WTC11 (cell line): Measurements from ENCODE around the gene OR56A3. TPM values are rescaled to one million over a fixed set of nuclear protein-coding genes. Genes with fewer than 3 reads are reported as not detected.

ENCODE experiments used
- ATAC-seq: fragments of 200-7000 bp; cut with Tn5 transposase; 2 replicates; pipeline ENCODE4 v1.10.0; 2021; ENCODE audit warnings: mild to moderate bottlenecking, moderate library complexity
- CTCF ChIA-PET: fragments of 300-600 bp; sonication (Branson Sonifier 250); formaldehyde crosslinking; loops from one replicate; lab custom pipeline; 2021; ENCODE audit warnings: antibody characterized with exemption; lab: Charles Lee
- POLR2A ChIA-PET: fragments of 350-600 bp; sonication (Branson Sonifier 250); formaldehyde crosslinking; loops from one replicate; lab custom pipeline; 2021; ENCODE audit warnings: antibody characterized with exemption; lab: Charles Lee
- DNase-seq: peaks from one replicate; pipeline ENCODE4 v3.0.0; 2021; ENCODE audit warnings: low spot score
- H3K27ac Mint-ChIP-seq: 2 replicates; pipeline ENCODE4 v1.8.0; 2021; ENCODE audit warnings: mixed read lengths
- H3K27me3 Mint-ChIP-seq: 2 replicates; pipeline ENCODE4 v1.8.0; 2021; ENCODE audit warnings: low read depth, mild to moderate bottlenecking, moderate library complexity, mixed read lengths
- H3K36me3 Mint-ChIP-seq: 2 replicates; pipeline ENCODE4 v1.8.0; 2021; ENCODE audit warnings: mixed read lengths
- H3K4me1 Mint-ChIP-seq: 2 replicates; pipeline ENCODE4 v1.8.0; 2022; ENCODE audit warnings: mixed read lengths
- H3K4me3 Mint-ChIP-seq: 2 replicates; pipeline ENCODE4 v1.8.0; 2021; ENCODE audit warnings: mild to moderate bottlenecking, moderate library complexity, mixed read lengths
- H3K9me3 Mint-ChIP-seq: 2 replicates; pipeline ENCODE4 v1.8.0; 2021; ENCODE audit warnings: mixed read lengths
- E2F4 ChIP-seq: sonication (generic); formaldehyde crosslinking; IDR thresholded peaks from 2 replicates; pipeline ENCODE4 v1.8.1; 2022; ENCODE audit warnings: low read depth, mild to moderate bottlenecking, moderate library complexity, missing genetic modification reagents, borderline replicate concordance
- ELF4 ChIP-seq: sonication (generic); formaldehyde crosslinking; IDR thresholded peaks from 2 replicates; pipeline ENCODE4 v1.8.1; 2022; ENCODE audit warnings: low read depth, mild to moderate bottlenecking, moderate library complexity, missing genetic modification reagents
- EMX1 ChIP-seq: fragments of 250-450 bp; sonication (Bioruptor Pico); IDR thresholded peaks from 2 replicates; pipeline ENCODE4 v1.8.0; 2021; ENCODE audit warnings: mild to moderate bottlenecking
- ETV6 ChIP-seq: sonication (generic); formaldehyde crosslinking; IDR thresholded peaks from 2 replicates; pipeline ENCODE4 v1.8.1; 2022; ENCODE audit warnings: mild to moderate bottlenecking, missing genetic modification reagents
- FOXJ3 ChIP-seq: sonication (generic); formaldehyde crosslinking; IDR thresholded peaks from 2 replicates; pipeline ENCODE4 v1.9.0; 2021; ENCODE audit warnings: missing genetic modification reagents, mild to moderate bottlenecking, borderline replicate concordance
- GABPB1 ChIP-seq: sonication (generic); formaldehyde crosslinking; IDR thresholded peaks from 2 replicates; pipeline ENCODE4 v1.8.1; 2023; ENCODE audit warnings: mild to moderate bottlenecking, missing genetic modification reagents
- KAT7 ChIP-seq: sonication (generic); formaldehyde crosslinking; IDR thresholded peaks from 2 replicates; pipeline ENCODE4 v1.8.1; 2023; ENCODE audit warnings: missing genetic modification reagents, mild to moderate bottlenecking, borderline replicate concordance
- MLX ChIP-seq: sonication (generic); formaldehyde crosslinking; IDR thresholded peaks from 2 replicates; pipeline ENCODE4 v1.8.1; 2023; ENCODE audit warnings: mild to moderate bottlenecking, missing genetic modification reagents, moderate library complexity
- NFYB ChIP-seq: sonication (generic); formaldehyde crosslinking; conservative IDR thresholded peaks from 2 replicates; pipeline ENCODE4 v1.8.0; 2022; ENCODE audit warnings: low read depth, missing genetic modification reagents
- NR2C2 ChIP-seq: sonication (generic); formaldehyde crosslinking; IDR thresholded peaks from 2 replicates; pipeline ENCODE4 v1.8.0; 2022; ENCODE audit warnings: mild to moderate bottlenecking, missing genetic modification reagents
- RORB ChIP-seq: fragments of 250-450 bp; sonication (Bioruptor Pico); IDR thresholded peaks from 2 replicates; pipeline ENCODE4 v1.9.0; 2021; ENCODE audit warnings: mild to moderate bottlenecking
- SP1 ChIP-seq: sonication (generic); formaldehyde crosslinking; conservative IDR thresholded peaks from 2 replicates; pipeline ENCODE4 v1.8.1; 2022; ENCODE audit warnings: missing genetic modification reagents
- STAT6 ChIP-seq: sonication (generic); formaldehyde crosslinking; conservative IDR thresholded peaks from 2 replicates; pipeline ENCODE4 v1.8.1; 2023; ENCODE audit warnings: mild to moderate bottlenecking, low read depth, missing genetic modification reagents, moderate library complexity
- TCF7 ChIP-seq: sonication (generic); formaldehyde crosslinking; IDR thresholded peaks from 2 replicates; pipeline ENCODE4 v1.8.0; 2022; ENCODE audit warnings: mild to moderate bottlenecking, low read depth, missing genetic modification reagents, moderate library complexity
- TP53 ChIP-seq: sonication (generic); formaldehyde crosslinking; IDR thresholded peaks from 2 replicates; pipeline ENCODE4 v1.8.1; 2023; ENCODE audit warnings: mild to moderate bottlenecking, missing genetic modification reagents
- ZNF671 ChIP-seq: fragments of 250-450 bp; sonication (Bioruptor Pico); IDR thresholded peaks from 2 replicates; pipeline ENCODE4 v1.8.0; 2021; ENCODE audit warnings: mild to moderate bottlenecking
- total RNA-seq: library from RNA; stranded (reverse); gene quantifications from 3 replicates; pipeline ENCODE4 v1.2.3, GENCODE V29; 2021
- TF ChIP-seq, protein P1 (sequence below): sonication (generic); formaldehyde crosslinking; IDR thresholded peaks from 2 replicates; pipeline ENCODE4 v1.8.1; 2022; ENCODE audit warnings: low read depth, missing genetic modification reagents, borderline replicate concordance
- TF ChIP-seq, protein P2 (sequence below): sonication (generic); formaldehyde crosslinking; IDR thresholded peaks from 2 replicates; pipeline ENCODE4 v1.8.1; 2023; ENCODE audit warnings: mild to moderate bottlenecking, missing genetic modification reagents
- TF ChIP-seq, protein P3 (sequence below): sonication (generic); formaldehyde crosslinking; conservative IDR thresholded peaks from 2 replicates; pipeline ENCODE4 v1.8.1; 2022; ENCODE audit warnings: mild to moderate bottlenecking, missing genetic modification reagents
- TF ChIP-seq, protein P4 (sequence below): sonication (generic); formaldehyde crosslinking; IDR thresholded peaks from 2 replicates; pipeline ENCODE4 v1.8.0; 2023; ENCODE audit warnings: missing genetic modification reagents

Gene OR56A3
- total RNA-seq, 1 experiment from 2014 or later = not detected

- Mint-ChIP-seq H3K4me1 (0 out of 2 replicates have a peak, but pooled peaks cover 3% of the 10 kb centered on the region), H3K36me3 (no peaks in the 10 kb centered on the region), H3K27me3 (peaks cover 2% of the 10 kb centered on the region; the same call in 1 of the 2 replicates), H3K27ac (no peak overlapping the region), H3K4me3 (no peak overlapping the region), H3K9me3 (peaks cover 9% of the 10 kb centered on the region)
- DNase-seq (no peak), ATAC-seq (no peak)
- no peak for TF ChIP-seq SP1 (CRISPR knock-in tag)
- TF ChIP-seq MLX (CRISPR knock-in tag) = no peak
- no peak for TF ChIP-seq RORB (CRISPR knock-in tag)
- TF ChIP-seq GABPB1 (CRISPR knock-in tag) = no peak
- no peak for TF ChIP-seq TP53 (CRISPR knock-in tag)
- TF ChIP-seq, protein P1, sequence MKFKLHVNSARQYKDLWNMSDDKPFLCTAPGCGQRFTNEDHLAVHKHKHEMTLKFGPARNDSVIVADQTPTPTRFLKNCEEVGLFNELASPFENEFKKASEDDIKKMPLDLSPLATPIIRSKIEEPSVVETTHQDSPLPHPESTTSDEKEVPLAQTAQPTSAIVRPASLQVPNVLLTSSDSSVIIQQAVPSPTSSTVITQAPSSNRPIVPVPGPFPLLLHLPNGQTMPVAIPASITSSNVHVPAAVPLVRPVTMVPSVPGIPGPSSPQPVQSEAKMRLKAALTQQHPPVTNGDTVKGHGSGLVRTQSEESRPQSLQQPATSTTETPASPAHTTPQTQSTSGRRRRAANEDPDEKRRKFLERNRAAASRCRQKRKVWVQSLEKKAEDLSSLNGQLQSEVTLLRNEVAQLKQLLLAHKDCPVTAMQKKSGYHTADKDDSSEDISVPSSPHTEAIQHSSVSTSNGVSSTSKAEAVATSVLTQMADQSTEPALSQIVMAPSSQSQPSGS (CRISPR knock-in tag) = no peak
- TF ChIP-seq, protein P2, sequence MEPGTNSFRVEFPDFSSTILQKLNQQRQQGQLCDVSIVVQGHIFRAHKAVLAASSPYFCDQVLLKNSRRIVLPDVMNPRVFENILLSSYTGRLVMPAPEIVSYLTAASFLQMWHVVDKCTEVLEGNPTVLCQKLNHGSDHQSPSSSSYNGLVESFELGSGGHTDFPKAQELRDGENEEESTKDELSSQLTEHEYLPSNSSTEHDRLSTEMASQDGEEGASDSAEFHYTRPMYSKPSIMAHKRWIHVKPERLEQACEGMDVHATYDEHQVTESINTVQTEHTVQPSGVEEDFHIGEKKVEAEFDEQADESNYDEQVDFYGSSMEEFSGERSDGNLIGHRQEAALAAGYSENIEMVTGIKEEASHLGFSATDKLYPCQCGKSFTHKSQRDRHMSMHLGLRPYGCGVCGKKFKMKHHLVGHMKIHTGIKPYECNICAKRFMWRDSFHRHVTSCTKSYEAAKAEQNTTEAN (CRISPR knock-in tag) = no peak
- TF ChIP-seq E2F4 (CRISPR knock-in tag) = no peak
- TF ChIP-seq TCF7 (CRISPR knock-in tag) = no peak
- TF ChIP-seq, protein P3, sequence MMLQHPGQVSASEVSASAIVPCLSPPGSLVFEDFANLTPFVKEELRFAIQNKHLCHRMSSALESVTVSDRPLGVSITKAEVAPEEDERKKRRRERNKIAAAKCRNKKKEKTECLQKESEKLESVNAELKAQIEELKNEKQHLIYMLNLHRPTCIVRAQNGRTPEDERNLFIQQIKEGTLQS = no peak
- TF ChIP-seq ELF4 = no peak
- TF ChIP-seq EMX1 (CRISPR knock-in tag) = no peak
- no peak for TF ChIP-seq ZNF671
- TF ChIP-seq NR2C2 (CRISPR knock-in tag) = no peak
- TF ChIP-seq KAT7 (CRISPR knock-in tag) = no peak
- TF ChIP-seq ETV6 (CRISPR knock-in tag) = no peak
- TF ChIP-seq FOXJ3 = no peak
- TF ChIP-seq, protein P4, sequence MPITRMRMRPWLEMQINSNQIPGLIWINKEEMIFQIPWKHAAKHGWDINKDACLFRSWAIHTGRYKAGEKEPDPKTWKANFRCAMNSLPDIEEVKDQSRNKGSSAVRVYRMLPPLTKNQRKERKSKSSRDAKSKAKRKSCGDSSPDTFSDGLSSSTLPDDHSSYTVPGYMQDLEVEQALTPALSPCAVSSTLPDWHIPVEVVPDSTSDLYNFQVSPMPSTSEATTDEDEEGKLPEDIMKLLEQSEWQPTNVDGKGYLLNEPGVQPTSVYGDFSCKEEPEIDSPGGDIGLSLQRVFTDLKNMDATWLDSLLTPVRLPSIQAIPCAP = no peak
- no peak for TF ChIP-seq NFYB (CRISPR knock-in tag)
- no peak for TF ChIP-seq STAT6 (CRISPR knock-in tag)
- CTCF ChIA-PET = interaction anchor here (0.7 to 1.4 kb wide), 2 partner anchors 22 to 373 kb away, joined by 3 to 6 read pairs; no protein-coding TSS in a partner anchor
- POLR2A ChIA-PET = no interaction called here
These were observed 47.2 kb downstream of the OR56A3 start for GRCh38 chr11:5989203-5989602.
